HTR-8/SVneo (cell line): ENCODE measurements around the gene CDH15.
A peak's percentile ranks its signal among the peaks of the same experiment; 100 is the strongest.

ENCODE experiments used
- DNase-seq: peaks from one replicate; pipeline ENCODE4 v3.0.0; 2011; ENCODE audit warnings: low spot score, mixed read lengths; ENCODE audit not compliant: insufficient read length
- FAIRE-seq: peaks from 2 replicates; lab custom pipeline; 2011; peaks lifted over from hg19 to GRCh38; lab: Jason Lieb, UNC

The CDH15 gene

DNA sequence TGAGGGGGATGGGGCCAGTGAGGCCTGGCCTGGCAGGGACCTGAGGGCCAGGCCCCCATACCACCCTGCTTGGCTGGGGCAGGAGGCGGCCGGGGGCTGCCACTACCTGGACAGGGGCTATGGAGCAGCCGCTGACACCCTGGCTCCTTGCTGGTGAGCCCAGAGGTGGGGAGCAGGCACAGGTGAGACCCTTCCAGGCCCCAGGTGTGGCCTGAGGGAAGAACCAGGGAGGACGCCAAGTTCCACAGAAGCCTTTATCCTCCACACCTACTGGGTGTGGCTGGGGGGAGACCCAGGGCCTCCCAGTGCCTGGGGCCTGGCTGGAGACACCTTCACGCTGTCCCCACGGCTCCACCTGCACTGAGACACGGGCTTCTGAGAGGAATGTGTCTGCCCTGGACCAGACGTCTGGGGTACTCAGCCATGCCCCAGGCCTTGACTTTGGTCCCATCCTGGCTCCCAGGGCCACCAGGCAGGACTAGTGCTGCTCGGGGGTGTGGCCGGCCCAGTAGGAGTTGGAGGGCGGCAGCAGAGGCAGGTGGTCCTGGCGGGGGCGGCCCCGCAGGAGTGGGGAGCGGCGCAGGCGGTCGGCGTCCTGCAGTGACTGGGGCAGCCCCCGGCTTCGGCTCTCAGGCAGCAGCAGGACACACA is 24.1 kb downstream of the CDH15 start:
- FAIRE-seq (no peak), DNase-seq (no peak)

DNA sequence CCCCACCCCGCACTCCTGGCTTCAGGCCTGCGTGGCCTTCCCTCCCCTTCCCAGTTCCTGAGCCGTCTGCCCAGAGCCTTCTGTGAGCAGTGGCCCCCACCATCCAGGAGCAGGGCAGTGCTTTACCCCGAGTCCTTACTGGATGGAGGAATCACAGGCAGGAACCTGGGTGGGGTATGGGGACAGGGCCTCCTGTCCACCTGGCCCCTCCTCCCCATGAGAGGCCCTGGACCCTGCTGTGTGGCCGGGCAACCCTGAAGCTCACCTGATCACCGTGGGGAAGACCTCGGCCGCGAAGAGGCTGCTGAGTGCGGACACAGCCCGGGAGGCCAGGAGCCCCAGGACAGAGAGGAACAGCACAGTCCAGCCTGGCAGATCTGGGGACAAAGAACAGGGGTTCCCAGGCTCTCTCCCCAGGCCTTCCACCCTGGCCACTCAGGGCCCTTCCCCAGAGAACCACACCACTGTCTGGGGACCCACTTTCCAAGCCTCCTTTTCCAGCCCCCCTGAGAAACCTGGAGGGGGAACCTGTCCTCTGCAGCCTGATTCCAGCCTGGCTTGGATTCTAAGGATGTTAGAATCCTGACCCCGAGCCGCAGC is 25.6 kb downstream of the CDH15 start:
- DNase-seq (no peak), FAIRE-seq (no peak)

DNA sequence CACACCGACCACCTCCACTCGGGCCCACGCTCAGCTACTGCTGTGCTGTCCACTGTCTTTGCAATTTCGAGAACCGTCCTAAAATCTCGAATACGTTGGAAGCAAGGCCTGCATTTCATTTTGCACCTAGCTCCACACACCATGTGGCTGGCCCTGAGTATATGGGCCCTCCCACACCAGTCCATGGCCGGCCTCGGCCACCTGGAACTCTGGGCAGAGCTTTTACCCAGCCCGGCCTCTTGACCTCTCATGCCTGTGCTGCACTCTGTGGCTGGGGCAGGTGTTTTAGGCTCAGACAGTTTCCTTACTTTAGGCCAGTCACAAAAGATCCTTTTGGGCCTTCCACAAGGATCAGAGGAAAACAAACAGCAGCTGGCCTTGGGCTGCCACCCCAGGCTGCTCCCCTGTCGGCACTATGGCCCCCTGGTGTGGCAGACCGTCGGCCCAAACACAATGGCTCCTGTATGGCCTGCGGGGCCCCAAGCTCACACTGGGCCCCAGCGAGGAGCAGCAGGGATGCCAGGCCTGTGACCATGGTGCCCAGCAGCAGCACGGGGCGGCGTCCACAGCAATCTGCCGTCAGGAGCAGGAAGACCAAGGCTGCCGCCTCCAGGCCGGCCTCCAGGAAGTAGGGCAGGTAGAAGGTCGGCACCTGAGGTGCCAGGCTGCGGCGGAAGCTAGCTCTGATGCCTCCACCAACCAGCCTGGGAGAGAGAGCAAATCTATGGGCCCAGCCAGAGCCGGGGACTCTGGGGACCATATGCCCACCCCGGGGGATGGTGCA is 26.3 kb downstream of the CDH15 start:
- FAIRE-seq (no peak), DNase-seq (no peak)

DNA sequence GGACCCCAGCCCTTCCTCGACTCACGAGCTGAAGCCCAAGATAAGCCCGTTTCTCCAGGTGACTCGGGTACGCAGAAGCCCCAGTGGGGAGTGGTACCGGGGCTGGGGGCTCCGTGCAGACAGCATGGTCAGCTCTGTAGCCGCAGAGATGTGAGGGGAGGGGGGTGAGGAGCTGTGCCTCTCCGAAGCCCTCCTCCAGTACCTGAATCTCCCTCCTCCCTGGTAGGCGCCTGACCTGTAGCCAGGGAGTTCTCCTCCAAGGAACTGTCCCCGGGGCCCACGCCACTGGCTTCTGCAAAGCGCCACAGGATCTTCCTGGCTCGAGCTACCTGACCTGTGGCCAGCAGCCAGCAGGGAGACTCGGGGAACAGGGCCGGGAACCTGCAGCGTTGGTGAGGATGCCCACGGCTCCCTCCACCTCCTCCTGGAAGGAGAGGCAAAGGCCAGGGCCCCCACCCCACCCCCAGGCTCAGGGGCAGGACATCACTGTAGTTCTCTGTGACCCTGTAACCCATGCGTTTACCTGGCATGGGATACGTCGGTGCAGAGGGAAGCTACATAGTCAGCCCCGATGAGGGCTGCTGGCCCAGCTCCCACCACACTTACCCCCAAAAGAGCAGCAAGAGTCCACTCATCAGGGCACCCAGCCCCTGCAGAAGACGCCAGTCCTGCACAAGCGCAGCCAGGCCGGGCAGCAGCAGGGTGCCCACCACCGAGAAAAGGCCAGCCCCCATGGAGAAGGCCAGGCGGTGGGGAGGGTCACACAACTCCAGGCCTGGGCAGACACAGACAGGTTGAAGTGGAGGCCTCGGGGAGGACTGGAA is 27.1 kb downstream of the CDH15 start:
- FAIRE-seq (no peak), DNase-seq (no peak)

DNA sequence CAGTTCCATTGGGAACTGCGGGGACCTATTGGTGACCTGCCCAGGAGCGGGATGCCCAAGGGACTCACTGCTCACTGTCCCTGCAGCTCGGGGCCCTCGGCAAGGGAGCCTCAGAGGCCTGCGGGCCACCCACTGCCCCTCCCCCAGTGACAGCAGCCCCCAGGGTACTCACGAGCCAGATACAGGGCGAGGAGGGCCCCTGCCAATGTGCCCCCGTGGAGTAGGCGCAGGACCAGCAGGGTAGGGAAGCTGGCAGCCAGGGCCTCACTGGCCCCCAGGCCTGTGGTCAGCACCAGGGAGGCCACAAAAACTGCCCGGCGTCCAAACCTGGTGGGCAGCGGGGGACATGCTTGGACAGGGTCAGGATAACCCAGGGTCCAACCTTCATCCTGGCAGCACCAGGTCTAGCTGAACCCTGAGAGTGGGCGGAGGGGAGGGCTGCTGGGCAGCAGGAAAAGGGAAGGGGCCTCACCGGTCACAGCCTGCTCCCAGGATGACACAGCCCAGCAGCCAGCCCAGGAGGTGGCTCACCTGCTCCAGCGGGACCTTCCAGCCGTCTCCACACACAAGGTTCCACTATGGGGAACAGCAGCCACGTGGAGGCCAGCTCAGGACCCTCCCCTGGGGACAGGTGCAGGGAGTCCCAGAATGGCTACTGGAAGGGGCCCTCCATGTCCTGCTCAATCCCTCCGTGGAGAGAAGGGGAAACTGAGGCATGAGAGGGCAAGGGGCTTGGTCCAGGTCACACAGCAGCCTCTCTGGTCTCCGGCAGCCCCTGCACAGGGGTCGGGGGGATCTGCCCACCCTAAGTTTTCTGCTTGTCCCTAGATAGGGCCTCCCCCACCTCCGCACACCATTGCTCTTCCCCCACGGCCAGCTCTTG is 27.9 kb downstream of the CDH15 start:
- FAIRE-seq, result peak; percentile 9

DNA sequence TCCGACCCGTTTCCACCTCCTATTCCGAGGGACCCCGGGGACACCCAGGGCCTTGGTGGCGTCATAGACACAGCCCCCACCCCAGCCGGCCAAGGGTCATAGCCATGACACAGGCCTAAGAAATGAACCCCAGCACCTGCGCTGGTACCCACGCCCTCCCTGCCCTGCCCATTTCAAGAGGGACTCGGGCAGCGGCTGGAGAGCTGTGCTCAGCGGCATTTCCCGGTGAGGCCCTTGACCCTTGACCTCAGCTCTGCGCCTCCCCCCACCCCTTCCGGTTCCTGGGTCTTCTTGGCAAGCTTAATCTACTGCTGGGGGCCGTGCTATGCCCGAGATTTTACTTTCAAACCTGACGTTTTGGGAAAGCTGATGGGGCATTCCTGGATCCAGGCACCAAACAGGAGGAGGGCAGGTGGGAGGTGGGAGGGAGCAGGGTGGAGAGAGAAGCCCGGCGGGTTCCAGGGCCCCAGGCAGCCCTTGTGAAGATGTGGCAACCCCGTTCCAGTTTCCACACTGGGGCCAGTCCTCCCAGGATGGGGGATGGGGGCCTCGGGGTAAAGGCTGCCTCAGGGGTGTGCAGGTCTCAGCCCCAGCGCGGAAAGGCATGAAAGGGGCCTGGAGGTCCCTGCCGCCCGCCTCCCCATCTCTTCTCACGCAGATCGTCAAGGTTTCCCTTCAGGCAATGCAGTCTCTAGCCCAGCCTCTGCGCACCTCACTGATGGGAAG is 28.7 kb downstream of the CDH15 start, which contains the start of gene SLC22A31:
TSS of gene SLC22A31 (minus strand) at position 414 of the 726 bp plus-strand sequence. CDS start at position 378, 36 bp downstream.
- FAIRE-seq, result no peak
- DNase-seq, result no peak

More for the DNA sequence above, 27.9 kb downstream of the CDH15 start:
- no peak for DNase-seq

DNA sequence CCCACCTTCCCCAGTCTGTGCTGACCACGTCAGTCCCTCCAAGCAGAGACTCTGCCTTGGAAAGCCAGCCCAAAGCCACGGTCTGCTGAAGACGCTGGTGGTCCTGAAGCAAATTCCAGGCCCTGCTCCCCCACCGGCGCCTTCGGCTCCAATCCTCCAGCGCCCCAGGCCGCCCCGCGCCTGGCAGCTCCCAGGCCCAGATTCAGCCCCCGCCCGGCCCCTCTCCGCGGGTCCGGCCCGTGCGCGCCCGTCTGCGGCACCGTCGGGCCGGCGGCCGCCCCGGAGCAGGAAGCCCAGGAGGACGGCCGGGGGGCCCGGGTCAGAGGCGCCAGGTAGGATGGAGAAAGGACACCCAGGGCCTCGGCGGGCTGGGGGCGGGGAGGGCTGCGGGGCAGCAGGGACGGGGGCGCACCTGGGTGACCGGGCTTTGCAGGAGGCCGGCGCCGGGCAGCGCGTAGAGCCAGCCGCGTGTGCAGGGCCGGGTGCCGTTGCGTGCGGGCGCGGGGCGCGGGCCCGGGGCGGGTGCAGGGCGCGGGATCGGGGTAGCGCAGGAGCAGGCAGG is 29.4 kb downstream of the CDH15 start:
- DNase-seq (no peak), FAIRE-seq (no peak)

DNA sequence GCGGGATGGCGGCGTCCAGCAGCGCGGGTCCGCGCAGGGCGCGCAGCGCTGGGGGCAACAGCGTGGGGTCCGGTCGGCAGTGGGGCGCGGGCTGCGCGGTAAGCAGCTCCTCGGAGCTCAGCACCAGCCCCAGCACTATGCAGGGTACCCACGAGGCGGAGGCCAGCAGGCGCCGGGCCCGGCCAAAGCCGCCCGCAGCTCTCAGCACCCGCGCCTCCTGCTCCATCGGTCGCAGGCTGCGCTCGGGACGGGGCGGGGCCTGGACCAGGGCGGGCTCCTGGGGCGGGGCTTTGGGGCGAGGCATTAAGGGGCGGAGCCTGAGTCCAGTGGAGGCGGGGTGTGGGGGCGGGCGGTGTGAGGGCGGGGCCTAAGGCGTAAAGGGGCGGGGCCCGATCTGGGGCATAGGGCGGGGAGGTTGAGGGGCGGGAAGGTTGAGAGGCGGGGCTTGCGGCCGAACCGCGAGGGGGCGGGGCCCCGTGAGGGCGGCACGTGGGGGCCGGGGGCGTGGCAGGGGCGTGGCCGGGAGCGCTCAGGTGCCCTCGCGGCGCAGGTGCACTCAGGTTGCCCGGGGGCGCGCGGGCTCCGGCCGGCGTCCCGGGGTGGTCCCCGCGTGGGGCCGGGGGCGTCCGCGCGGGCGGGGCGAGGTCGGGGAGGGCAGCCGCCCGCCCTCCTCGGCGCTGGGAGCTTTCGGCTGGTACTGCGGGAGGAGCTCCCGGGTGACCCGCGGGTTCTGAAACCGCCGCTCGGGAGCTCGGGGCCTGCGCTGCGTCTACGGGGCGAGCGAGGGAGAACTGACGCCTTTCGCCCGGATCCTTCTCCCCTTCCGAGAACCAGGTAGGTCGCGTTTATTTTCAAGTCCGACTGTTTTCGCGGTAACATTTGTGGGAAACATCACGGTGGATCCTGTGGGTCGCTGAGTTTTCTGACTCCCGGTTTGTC is 30.2 kb downstream of the CDH15 start:
- DNase-seq (peak; percentile 77), FAIRE-seq (peak; percentile 63)

DNA sequence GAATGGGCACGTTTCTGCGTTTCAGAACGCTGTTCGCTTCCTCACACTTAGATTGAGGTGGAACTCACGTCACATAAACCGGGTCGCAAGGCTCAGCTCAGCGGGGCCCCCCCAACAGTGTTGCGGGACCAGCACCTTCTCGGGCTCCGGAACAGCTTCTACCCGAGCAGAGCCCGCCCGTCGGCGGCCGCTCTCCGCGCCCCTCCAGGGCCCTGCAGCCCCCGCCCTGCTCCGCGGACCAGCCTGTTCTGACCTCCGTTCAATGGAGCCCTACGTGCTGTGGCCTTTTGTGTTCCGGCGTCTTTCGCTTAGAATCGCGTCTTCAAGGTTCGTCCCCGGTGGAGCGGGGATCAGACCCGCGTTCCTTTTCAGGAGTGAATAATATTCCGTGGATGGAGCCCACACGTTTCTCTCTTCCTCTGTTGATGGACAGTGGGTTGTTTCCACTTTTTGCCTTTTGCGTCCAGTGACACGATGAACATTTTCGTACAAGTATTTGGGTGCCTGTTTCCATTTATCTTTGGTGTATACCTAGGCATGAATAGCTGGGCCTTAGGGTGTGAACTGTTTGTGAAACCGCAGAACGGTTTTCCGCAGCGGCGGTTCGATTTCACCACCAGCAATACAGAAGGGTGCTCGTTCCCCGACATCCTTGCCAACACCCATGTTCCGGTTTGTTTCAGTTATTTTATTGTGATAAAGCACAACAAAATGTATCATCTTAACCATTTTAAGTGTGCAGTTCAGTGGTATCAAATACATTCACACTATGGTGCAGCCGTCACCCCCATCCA is 31.1 kb downstream of the CDH15 start:
- no peak for DNase-seq

DNA sequence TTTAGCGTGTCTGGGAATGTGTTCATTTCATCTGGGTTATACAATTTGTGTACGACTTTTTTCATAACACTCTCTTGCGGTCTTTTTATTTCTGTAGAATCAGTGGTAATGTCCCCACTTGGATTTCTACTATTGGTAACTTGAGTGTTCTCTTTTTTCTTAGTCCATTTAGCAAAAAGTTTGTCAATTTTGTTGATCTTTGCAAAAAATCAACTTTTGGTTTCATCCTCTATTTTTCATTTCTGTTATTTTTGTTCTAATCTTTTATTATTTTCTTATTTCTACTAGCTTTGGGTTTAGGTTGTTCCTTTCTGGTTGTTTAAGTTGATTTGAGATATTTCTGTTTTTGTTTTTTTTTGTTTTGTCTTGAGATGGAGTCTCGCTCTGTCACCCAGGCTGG is 36.4 kb downstream of the CDH15 start:
- FAIRE-seq, result no peak
- DNase-seq, result no peak

More for the DNA sequence above, 31.1 kb downstream of the CDH15 start:
- FAIRE-seq, result peak; percentile 60

DNA sequence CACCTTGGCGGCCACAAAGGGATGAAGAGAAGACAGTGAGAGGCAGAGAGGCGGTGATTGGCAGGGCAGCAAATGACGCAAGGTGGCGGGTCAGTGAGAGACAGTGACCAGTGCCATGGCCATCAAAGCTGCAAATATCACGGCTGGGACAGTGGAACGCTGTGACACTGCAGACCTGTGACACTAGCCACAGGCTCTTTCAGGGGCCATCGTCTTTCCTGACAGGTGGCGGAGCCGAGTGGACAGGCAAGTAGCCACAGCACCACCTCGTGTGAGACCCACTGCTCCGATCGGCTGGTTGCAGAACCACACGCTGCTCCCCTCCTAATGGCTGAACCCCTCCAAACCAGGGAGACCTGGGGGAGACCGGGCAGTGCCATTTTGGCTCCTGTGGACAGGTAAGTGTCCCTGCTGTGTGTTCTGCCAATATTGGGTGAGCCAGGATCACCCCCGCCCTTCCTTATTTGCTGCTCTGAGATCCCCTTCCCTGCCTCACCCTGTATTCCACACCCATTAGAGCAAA is 38.0 kb downstream of the CDH15 start:
- DNase-seq, result no peak
- FAIRE-seq, result no peak

DNA sequence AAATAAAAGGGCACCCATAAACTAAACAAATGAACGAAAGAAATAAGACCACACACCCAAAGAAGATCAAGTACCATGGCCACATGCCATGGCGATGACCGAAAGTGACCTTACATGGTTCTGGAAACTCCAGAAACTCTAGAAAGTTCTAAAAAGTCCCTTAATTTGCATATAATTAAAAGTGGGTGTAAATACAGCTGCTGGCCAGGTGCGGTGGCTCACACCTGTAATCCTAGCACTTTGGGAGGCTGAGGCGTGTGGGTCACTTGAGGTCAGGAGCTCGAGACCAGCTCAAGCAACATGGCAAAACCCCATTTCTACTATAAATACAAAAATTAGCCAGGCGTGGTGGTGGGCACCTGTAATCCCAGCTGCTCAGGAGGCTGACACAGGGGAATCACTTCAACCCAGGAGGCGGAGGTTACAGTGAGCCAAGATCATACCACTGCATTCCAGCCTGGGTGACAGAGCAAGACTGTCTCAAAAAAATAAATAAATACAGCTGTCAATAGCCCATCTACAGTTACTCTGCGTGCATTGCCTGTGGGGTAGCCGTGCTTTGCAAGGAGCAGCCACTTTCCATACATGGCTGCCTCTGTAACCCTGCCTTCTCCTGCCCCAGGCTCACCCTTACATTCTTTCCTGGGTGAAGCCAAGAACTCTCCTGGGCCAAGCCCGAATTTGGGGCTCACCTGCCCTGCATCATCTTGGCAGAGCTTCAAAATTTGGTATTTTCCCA is 38.8 kb downstream of the CDH15 start:
- no peak for FAIRE-seq
- DNase-seq, result no peak

DNA sequence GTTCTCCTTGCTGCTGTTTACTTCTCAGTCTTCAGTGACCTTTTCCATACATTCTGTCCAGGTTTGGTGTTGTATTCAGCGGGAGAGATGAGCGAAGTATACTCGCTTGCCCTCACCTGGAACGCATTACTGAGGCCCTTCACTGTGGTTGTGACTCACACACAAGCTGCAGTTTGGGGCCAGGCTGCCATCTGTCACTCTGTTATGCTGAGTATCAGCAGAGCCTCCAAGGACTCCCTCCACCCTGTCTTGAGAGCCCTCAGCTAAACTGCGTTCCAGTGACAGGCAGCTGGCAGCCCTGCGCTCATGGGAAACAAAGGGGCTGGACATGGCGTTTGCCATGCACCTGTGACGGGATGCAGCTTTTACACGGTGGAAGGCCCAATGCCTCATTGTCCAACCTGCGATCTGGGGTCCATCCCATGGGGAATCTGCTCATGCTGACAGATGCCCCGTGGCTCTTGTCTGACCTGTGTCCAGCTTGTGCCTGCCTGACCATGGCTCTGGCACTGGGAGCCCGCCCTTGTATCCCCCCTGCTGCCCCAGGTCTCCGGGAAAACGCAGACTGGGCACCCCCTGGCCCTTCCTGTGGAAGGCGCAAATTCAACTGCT is 39.5 kb downstream of the CDH15 start:
- DNase-seq, result no peak

DNA sequence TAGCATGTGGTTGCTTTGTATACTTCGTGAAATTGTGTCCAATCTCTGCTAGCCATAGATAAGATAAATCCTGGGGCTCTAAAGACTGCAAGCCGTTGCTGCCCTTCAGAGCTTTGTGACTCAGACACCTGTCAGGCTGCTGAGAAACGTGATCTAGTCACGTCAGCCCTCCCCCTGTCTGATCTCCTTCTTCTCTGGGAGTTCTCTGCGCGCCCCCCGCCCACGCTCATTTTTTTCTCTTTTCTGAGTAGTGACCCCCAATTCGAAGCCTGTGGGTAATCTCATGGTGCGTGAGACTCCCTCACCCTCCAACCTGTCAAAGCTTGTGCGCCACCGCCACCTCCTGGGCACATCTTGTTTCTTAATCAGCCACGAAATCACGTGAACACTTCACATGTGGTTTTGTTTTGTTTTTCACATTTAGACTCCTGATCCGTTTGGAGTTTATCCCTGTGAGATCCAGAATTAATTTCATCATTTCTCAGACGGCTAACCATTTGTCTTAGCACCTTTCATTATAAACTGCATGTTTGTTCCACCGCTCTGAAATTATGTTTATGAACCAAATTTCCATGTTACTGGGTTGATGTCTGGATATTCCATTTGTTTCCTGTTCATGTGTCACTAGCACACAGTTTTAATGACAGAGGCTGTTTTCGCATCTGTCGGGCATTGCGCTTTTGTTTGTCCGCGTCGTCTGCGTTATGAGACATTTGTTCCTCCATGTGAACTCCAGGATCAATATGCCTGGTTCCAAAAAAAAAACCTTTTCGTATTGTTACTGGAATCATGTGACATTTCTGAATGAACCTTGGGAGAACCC is 45.0 kb downstream of the CDH15 start:
- FAIRE-seq, result peak; percentile 9

More for the DNA sequence above, 39.5 kb downstream of the CDH15 start:
- FAIRE-seq, result no peak

DNA sequence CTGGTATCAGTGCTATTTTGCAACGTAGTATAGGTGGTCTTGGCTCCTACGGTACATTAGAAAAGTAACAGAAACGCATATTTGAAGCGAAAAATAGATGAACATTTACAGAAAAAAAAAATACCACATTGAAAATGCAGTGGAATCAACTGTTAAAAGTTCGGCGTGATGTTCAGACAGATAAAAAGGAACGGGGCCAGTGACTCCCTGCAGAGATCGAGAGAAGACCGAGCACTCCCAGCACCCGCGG is 45.5 kb downstream of the CDH15 start:
- no peak for DNase-seq
- no peak for FAIRE-seq

More for the DNA sequence above, 45.0 kb downstream of the CDH15 start:
- DNase-seq, result peak; percentile 65
